T-helper 17 cell (primary cell): ENCODE measurements around the gene CACNA1H. TPM values are rescaled to one million over a fixed set of nuclear protein-coding genes. Genes with fewer than 3 reads are reported as not detected.

Experiments used
- ATAC-seq: fragments of 150-1000 bp; cut with Tn5 transposase; 2 replicates; pipeline ENCODE4 v1.10.0; 2021; ENCODE audit warnings: mild to moderate bottlenecking, moderate library complexity
- DNase-seq, 3 donors: peaks; one replicate each; pipeline versions ENCODE4 v3.0.0 to v3.0.0-alpha.2; 2020 to 2021
- H3K9me3 ChIP-seq: one replicate; pipeline ENCODE4 v1.7.0; 2013; ENCODE audit warnings: low read length, mild to moderate bottlenecking; ENCODE audit not compliant: control insufficient read depth, poor library complexity, severe bottlenecking
- H3K27ac Mint-ChIP-seq: one replicate; pipeline ENCODE4 v1.8.0; 2022; ENCODE audit warnings: mild to moderate bottlenecking, moderate library complexity, mixed read lengths
- H3K27me3 Mint-ChIP-seq: one replicate; pipeline ENCODE4 v1.8.0; 2022; ENCODE audit warnings: mixed read lengths
- H3K36me3 Mint-ChIP-seq: one replicate; pipeline ENCODE4 v1.8.0; 2022; ENCODE audit warnings: low read depth, mixed read lengths
- H3K4me1 Mint-ChIP-seq: one replicate; pipeline ENCODE4 v1.8.0; 2022; ENCODE audit warnings: mild to moderate bottlenecking, mixed read lengths
- H3K4me3 Mint-ChIP-seq: one replicate; pipeline ENCODE4 v1.8.0; 2022; ENCODE audit warnings: mild to moderate bottlenecking, moderate library complexity, mixed read lengths
- total RNA-seq, 4 donors: library from RNA in 2 of 4; stranded (reverse) in 2 of 4; gene quantifications; one replicate each; pipeline ENCODE4 v1.2.3 and lab custom pipeline; 2022 to 2026

CACNA1H gene
- total RNA-seq, 2 donors from 2014 or later, result 8.6 to 9.5 TPM

DNA sequence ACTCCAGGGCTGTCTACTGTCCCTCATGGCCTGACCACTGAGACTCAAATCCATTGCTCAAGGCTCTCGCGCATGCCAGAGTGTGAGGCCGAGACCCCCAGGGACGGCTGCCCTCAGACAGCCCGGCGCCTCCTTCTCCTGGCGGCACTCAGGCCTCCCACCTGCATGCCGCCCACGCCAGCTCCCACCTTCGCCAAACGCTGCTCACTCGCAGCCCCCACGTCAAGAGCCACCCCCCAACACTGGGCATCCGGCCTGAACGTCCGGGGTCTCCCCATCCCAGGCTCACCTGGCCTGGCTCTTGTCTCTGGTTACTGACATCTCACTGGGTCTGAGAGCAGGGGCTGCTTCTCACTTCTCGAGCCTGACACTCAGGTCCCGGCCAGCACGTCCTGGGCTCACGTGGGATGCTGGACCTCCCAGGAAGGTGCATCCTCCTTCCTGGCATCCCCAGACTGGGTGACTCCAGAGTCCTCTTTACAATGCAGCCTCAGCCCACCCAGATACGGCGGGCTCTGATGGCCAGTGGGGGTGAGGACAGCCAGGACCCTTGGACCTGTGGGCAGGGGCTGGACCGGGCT, 12.2 kb upstream of the CACNA1H start:
- H3K27me3 Mint-ChIP-seq, result peaks cover 17% of the 10 kb centered on the region
- no peaks in the 10 kb centered on the region for H3K4me1 Mint-ChIP-seq
- H3K4me3 Mint-ChIP-seq, result no peak overlapping the region
- ATAC-seq (no peak), DNase-seq (no peak)
- no peaks in the 10 kb centered on the region for H3K9me3 ChIP-seq
- no peaks in the 10 kb centered on the region for H3K36me3 Mint-ChIP-seq
- H3K27ac Mint-ChIP-seq, result no peak overlapping the region

DNA sequence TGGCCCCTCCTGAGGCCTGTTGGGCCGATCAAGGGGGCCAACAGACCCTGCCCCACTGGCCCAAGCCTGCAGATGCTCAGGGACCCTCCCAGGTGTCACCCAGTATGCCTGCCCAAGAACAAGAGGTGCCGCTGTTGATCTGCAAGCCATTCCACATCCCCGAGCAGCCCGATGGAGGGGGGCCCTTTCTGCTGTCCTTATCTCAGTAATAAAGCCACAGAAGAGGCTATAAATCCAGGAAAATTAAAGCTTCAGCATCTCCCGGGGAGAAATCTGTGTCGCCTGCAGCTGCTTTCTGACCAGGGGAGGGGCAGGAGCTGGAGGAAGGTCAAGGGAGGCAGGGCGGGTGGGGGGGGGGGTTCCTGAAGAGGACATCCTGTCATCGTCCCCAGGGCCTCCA, 11.7 kb upstream of the CACNA1H start:
- Mint-ChIP-seq H3K36me3 (no peaks in the 10 kb centered on the region), H3K27me3 (peaks cover 17% of the 10 kb centered on the region), H3K27ac (no peak overlapping the region), H3K4me1 (no peaks in the 10 kb centered on the region), H3K4me3 (no peak overlapping the region)
- DNase-seq (no peak), ATAC-seq (no peak)
- no peaks in the 10 kb centered on the region for H3K9me3 ChIP-seq

DNA sequence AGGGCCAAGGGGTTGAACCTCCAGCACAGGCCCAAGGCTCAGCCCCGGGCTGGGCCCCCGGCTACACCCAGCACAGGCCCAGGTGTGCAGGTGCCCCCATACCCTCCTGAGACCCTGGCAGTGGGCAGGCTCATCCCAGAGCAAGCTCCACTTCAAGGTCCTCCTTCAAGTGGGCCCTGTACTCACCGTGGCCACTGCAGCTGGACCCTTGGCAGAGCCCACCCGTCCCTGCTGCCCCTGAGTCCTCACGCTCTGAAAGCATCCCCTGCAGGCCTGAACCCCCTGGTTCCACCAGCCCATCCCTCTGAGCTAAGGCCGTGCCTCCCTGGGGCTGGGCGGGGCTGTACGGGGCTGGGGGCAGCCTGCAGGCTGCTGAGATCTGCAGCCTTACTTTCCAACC, 11.2 kb upstream of the CACNA1H start:
- Mint-ChIP-seq H3K36me3 (no peaks in the 10 kb centered on the region), H3K4me1 (no peaks in the 10 kb centered on the region), H3K4me3 (no peak overlapping the region), H3K27ac (peak overlapping the region; percentile 59), H3K27me3 (peaks cover 17% of the 10 kb centered on the region)
- DNase-seq (no peak), ATAC-seq (no peak)
- no peaks in the 10 kb centered on the region for H3K9me3 ChIP-seq

DNA sequence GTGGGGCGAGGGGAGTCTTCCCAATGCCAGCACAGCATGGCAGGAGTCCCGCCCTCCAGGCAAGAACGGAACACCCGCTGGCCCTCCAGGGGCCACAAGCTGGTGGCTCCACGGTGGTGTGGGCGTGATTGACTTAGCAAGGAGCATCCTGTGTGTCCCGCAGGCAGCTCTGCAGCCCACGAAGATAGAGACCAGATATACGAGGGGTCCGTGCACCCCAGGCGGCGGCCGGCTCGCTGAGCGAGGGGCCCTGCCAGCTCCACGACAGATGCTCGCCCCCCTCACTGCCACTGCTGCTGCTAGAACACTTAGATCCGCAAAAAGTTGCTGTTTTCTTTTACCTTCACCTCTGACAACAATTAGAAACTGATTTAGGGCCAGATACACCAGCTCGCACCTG, 10.0 kb upstream of the CACNA1H start:
- H3K36me3 Mint-ChIP-seq, result no peaks in the 10 kb centered on the region
- H3K9me3 ChIP-seq, result no peaks in the 10 kb centered on the region
- DNase-seq (no peak), ATAC-seq (no peak)
- peaks cover 17% of the 10 kb centered on the region for H3K27me3 Mint-ChIP-seq
- H3K4me1 Mint-ChIP-seq, result no peaks in the 10 kb centered on the region
- no peak overlapping the region for H3K4me3 Mint-ChIP-seq
- no peak overlapping the region for H3K27ac Mint-ChIP-seq

GRCh38 chr16:1143761-1144450, 9.0 kb upstream of the CACNA1H start:
- Mint-ChIP-seq H3K4me1 (no peaks in the 10 kb centered on the region), H3K27me3 (peaks cover 17% of the 10 kb centered on the region), H3K4me3 (no peak overlapping the region), H3K36me3 (no peaks in the 10 kb centered on the region), H3K27ac (no peak overlapping the region)
- no peak for ATAC-seq
- no peak for DNase-seq
- H3K9me3 ChIP-seq, result no peaks in the 10 kb centered on the region

DNA sequence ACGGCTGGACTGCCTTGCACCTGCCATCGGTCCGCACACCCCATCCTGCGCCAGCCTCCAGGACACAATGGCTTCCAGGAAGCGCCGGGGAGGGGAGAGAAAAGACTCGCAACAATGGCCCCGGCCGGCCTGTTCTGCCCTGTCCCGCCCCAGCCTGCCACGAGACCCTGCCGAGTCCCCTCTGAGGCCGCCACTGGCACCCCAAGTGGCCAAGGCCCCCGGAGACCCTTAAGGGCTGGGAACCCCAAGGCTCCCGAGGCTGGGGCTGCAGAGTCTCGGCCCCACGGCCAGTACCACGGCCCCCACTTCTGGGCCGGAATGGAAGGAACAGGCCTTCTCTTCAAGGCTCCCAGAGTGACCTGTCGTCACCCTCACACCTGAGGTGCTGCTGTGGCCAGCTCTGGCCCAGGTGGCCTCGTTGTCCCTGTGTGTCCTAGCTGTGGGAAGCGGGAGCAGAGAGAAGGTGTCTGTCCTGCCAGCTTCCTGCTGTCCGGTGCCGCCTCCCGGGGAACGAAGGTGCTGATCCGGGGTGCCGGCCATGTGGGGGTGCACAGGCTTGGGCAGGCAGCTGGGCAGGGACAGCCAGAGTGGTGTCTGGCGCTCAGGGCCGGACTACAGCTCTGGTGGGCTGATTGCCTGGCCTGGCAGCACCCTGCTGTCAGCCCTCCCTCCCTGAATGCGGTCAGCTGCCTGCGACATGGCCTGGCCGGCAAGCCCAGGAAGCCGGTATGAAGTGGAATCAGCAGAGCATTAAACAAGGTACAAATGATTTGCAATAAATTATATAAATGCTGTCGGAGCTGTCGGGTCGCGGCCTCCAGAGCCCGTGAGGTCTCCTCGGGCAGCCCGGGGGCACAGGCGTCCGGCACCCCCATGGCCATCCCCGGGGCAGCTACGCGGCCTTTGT, 8.2 kb upstream of the CACNA1H start:
- no peak overlapping the region for H3K27ac Mint-ChIP-seq
- H3K36me3 Mint-ChIP-seq, result no peaks in the 10 kb centered on the region
- peaks cover 17% of the 10 kb centered on the region for H3K27me3 Mint-ChIP-seq
- DNase-seq (no peak), ATAC-seq (no peak)
- no peak overlapping the region for H3K4me3 Mint-ChIP-seq
- no peaks in the 10 kb centered on the region for H3K4me1 Mint-ChIP-seq
- H3K9me3 ChIP-seq, result no peaks in the 10 kb centered on the region

GRCh38 chr16:1145383-1146100, 7.4 kb upstream of the CACNA1H start:
- DNase-seq (no peak), ATAC-seq (no peak)
- Mint-ChIP-seq H3K4me1 (no peaks in the 10 kb centered on the region), H3K27me3 (peaks cover 13% of the 10 kb centered on the region), H3K4me3 (no peak overlapping the region), H3K27ac (no peak overlapping the region), H3K36me3 (no peaks in the 10 kb centered on the region)
- H3K9me3 ChIP-seq, result no peaks in the 10 kb centered on the region

DNA sequence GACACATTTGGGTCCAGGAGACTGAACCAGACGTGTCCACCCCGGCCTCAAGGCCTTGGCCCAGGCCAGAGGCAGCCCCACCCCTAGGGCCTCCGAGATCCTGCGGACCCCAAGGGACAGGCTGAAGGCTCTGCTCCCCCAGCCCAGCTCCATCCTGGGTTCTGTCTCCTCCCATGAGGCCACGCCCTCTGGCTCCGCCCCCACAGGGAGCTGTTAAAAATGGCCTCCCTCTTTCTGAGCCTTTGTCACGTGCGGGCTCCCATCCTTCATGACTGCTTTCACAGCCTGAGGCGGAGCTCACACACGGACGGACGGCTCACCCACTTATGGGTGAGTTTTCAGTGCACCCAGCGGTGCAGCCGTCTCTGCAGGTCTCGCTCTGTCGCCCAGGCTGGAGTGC, 6.5 kb upstream of the CACNA1H start:
- H3K27me3 Mint-ChIP-seq, result peaks cover 10% of the 10 kb centered on the region
- no peaks in the 10 kb centered on the region for H3K4me1 Mint-ChIP-seq
- H3K27ac Mint-ChIP-seq, result no peak overlapping the region
- no peak for ATAC-seq
- no peak for DNase-seq
- H3K36me3 Mint-ChIP-seq, result no peaks in the 10 kb centered on the region
- H3K4me3 Mint-ChIP-seq, result no peak overlapping the region
- no peaks in the 10 kb centered on the region for H3K9me3 ChIP-seq

DNA sequence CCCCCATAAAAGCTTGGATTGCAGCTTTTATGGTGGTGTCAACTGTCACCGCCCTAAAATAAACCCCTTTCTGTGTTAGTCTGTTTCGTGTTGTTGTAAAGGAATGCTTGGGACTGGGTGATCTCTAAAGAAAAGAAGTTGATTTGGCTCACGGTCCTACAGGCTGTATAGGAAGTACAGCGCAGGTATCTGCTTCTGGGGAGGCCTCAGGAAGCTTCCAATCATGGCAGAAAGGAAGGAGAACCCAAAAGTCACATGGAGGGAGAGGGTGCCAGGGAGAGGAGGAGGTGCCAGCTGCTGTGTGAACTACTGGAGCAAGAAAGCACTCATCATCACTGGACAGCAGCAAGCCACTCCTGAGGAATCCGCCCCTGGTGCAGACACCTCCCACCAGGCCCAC, 5.9 kb upstream of the CACNA1H start:
- no peak overlapping the region for H3K4me3 Mint-ChIP-seq
- H3K27me3 Mint-ChIP-seq, result peaks cover 7% of the 10 kb centered on the region
- H3K9me3 ChIP-seq, result no peaks in the 10 kb centered on the region
- no peaks in the 10 kb centered on the region for H3K4me1 Mint-ChIP-seq
- ATAC-seq (no peak), DNase-seq (no peak)
- no peaks in the 10 kb centered on the region for H3K36me3 Mint-ChIP-seq
- H3K27ac Mint-ChIP-seq, result no peak overlapping the region

DNA sequence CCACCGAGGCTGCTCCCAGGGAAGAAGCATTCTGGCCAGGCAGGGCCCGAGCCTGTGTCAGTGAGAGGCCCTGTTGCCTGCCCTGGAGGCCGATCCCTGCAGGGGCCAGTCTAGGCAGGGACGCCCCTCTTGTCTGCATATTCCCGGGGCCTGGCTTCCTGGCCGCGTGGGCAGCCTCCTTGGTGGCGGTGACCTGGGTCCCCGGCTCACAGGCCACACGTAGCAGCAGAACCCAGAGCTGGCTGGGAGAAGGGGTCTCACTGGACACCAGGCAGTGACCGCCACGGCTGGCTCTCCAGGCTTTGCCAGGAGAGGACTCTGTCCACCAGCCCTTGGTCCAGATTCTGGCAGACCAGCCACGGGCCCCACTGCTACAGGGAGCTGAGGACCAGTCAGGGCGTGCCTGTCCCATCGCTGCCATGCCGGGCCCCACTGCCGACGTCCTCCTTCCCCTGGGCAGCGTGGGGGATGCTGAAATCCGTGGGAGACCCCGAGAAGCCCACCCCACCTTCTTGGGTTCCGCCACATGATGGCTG, 3.7 kb upstream of the CACNA1H start:
- H3K27ac Mint-ChIP-seq, result no peak overlapping the region
- no peaks in the 10 kb centered on the region for H3K27me3 Mint-ChIP-seq
- no peak overlapping the region for H3K4me3 Mint-ChIP-seq
- ATAC-seq, result no peak
- no peaks in the 10 kb centered on the region for H3K36me3 Mint-ChIP-seq
- no peaks in the 10 kb centered on the region for H3K9me3 ChIP-seq
- H3K4me1 Mint-ChIP-seq, result no peaks in the 10 kb centered on the region
- DNase-seq, result no peak

DNA sequence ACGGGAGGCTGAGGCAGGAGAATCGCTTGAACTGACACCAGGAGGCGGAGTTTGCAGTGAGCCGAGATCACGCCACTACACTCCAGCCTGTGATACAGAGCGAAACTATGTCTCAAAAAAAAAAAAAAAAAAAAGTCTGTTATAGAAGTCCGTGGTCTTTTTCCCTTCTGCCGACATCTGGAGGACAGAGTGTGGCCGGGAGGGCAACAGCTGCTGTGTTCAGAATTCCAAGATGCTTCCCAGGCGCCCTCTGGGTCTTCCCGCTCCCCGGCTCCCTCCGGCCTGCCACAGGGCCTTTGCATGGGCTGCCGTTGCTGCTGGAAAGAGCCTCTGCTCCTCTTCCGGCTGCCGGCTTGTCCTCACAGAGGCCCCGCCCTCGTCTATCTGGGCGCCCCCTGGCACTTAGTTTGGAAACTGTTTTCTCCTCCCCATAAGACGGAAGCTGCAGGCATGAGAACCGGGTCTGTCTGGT, 2.4 kb upstream of the CACNA1H start:
- Mint-ChIP-seq H3K36me3 (no peaks in the 10 kb centered on the region), H3K4me1 (no peaks in the 10 kb centered on the region), H3K27ac (no peak overlapping the region), H3K4me3 (no peak overlapping the region), H3K27me3 (peaks cover 5% of the 10 kb centered on the region)
- no peak for ATAC-seq
- DNase-seq, result peak in 1 of 3 donors; percentile 17
- H3K9me3 ChIP-seq, result no peaks in the 10 kb centered on the region

DNA sequence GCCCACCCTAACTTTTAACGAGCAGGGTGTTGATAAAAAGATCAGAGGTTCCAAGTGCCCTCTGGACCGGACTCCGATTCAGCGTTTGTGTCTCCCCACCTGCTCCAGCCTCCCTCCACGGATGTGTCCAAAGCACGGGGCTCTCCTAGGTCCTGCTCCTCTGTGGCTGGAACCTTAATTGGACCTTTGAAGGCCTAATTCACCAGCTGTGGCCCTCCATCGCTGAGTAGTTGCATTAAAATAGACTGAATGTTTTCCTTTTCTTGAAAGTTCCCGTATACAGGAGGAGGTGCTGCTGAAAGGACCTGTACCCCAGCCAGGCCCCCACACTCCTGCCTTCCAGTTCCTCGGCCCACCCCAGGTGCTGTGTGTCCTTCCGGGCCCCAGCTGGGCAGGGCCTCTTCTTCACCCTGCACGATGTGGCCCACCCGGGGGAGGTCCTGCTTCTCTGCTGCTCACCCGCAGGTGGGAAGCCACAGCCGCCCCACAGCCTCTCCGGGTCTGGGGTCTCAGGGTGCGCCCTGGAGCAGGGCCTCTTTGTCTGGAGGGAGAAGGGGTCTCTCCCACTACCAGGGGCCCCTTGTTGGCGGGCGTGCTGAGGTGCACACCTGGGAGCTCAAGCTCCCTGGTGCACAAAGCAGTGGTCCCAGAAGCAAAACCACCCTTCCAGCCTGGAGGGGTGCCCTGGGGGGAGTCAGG, 1.3 kb upstream of the CACNA1H start:
- Mint-ChIP-seq H3K4me3 (peak overlapping the region; percentile 39), H3K4me1 (no peaks in the 10 kb centered on the region), H3K27me3 (peaks cover 8% of the 10 kb centered on the region), H3K36me3 (no peaks in the 10 kb centered on the region), H3K27ac (no peak overlapping the region)
- no peak for ATAC-seq
- no peaks in the 10 kb centered on the region for H3K9me3 ChIP-seq
- DNase-seq, result no peak
